Measurements from ENCODE around the gene VGLL4. TPM values are rescaled to one million over a fixed set of nuclear protein-coding genes. Genes with fewer than 3 reads are reported as not detected.

The VGLL4 gene
- total RNA-seq, 4 donors from 2014 or later = 79.3 to 144 (median 143) TPM

DNA sequence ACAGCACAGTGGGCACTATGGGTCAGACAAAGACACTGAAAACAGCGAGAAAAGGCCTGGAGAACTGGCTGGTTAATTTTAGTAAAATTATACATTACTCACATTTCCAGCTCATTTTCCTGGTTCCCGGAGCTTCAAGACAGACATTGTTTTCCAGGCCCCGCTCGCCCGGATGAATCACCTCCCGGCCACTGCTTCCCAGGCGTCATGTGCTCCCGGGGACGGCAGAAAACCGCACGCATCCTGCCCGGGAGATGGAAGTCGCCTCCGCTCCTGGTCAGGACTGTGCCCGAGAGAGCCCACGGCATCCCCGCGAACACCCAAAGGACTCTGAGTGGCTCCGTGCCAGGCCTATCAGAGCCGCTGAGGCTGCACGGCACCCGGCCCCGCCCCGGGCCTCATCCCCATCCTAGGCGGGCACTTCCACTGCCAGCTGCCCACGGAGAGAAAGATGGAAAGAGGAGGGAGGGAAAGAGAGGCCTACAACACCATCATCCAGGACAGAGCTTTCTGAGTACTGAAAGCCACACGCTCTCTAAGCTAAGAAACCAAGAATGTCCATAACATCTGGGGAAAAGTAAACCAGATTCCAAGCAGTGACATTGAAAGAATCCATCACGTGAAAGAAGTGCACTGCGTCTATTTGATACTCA lies 75.1 kb downstream of the VGLL4 start:
- H3K4me1 ChIP-seq = peaks cover 0 to 8% of the 10 kb centered on the region in 2 donors
- H3K27me3 ChIP-seq = no peaks in the 10 kb centered on the region
- no peaks in the 10 kb centered on the region for H3K36me3 ChIP-seq
- peak; percentile 79 to 82 for DNase-seq
- peak in 1 of 2 donors; percentile 25 for TF ChIP-seq POLR2A (IDR thresholded peaks at IDR 0.05)
- TF ChIP-seq, protein P1, sequence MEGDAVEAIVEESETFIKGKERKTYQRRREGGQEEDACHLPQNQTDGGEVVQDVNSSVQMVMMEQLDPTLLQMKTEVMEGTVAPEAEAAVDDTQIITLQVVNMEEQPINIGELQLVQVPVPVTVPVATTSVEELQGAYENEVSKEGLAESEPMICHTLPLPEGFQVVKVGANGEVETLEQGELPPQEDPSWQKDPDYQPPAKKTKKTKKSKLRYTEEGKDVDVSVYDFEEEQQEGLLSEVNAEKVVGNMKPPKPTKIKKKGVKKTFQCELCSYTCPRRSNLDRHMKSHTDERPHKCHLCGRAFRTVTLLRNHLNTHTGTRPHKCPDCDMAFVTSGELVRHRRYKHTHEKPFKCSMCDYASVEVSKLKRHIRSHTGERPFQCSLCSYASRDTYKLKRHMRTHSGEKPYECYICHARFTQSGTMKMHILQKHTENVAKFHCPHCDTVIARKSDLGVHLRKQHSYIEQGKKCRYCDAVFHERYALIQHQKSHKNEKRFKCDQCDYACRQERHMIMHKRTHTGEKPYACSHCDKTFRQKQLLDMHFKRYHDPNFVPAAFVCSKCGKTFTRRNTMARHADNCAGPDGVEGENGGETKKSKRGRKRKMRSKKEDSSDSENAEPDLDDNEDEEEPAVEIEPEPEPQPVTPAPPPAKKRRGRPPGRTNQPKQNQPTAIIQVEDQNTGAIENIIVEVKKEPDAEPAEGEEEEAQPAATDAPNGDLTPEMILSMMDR (IDR thresholded peaks at IDR 0.05) = no peak
- intact Hi-C loops (cut with DNase I; ENCODE audit: low total_unique reads) = no loop called here
- peak overlapping the region; percentile 90 to 91 for H3K27ac ChIP-seq
- no peaks in the 10 kb centered on the region for H3K9me3 ChIP-seq
- peak overlapping the region in 1 of 2 donors; percentile 25 for H3K4me3 ChIP-seq

DNA sequence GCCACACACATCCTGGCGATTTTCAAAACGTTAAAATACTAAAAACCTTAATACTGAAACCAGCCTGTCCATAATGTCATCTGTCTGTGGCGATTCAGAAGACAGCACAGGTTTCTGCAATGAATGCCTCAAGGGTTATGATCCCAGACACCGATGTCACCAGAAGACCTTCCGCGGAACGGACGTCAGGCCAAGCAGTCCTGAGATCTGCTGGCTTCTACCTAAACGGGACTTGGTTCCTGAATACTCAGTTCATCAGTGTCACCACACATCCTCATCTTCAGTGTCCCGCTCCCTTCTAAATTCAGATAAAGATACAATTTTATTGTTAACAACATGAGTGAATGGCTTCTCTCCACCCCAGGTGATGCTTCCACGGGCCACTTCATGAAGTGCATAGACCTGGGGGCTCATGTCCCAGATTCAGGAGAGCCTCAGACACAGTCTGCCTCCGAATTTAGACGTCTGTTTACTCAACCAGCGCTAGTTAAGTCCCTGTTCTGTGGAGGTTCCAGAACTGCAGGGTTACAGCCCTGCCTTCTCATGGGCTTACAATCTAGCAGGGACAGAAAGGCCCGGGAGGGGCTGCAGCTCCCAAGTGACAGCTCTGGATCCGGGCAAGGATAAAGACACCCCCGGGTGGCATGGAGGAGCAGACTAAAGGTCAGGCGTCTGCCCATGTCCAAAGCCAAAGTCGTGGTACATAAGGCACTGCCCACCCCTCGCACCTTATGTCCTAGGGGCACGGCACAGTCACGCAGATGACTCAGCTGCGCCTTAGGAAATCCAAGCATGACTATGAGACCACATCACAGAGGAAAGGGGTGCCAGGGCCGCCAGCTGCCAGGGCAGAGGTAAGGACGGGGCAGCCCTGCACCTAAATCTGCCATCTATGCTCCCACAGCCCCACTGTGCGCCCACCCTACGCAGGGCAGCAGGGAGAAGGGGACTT lies 75.9 kb downstream of the VGLL4 start:
- peak in 1 of 2 donors; percentile 50 for DNase-seq

DNA sequence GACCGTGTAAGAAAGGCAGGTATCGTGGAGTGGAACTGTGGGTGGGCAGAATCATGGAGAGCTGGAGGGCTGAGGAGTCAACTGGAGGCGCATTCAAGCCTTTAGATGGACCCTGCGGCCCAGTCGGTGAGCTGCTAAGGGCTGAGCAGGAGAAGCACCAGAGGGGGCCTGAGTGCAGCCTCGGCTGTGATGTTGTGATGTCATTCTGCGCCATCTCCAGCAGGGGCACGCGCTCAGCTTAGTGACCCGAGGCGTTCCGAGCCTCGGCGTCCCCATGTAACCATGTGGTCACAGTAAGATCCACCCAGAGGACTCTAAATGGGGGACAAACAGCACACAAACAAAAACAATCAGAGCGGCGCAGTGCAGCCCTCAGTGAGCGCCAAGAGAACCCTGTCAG lies 76.8 kb downstream of the VGLL4 start:
- no peak for TF ChIP-seq POLR2A (IDR thresholded peaks at IDR 0.05)
- TF ChIP-seq, protein P1 (IDR thresholded peaks at IDR 0.05) = no peak
- intact Hi-C loops (cut with DNase I; ENCODE audit: low total_unique reads) = no loop called here
- H3K9me3 ChIP-seq = no peaks in the 10 kb centered on the region
- H3K4me3 ChIP-seq = no peak overlapping the region
- no peaks in the 10 kb centered on the region for H3K27me3 ChIP-seq
- no peak for DNase-seq
- H3K4me1 ChIP-seq = peaks cover 0 to 8% of the 10 kb centered on the region in 2 donors
- peak overlapping the region in 1 of 2 donors; percentile 90 for H3K27ac ChIP-seq
- no peaks in the 10 kb centered on the region for H3K36me3 ChIP-seq

More for the DNA sequence above, 75.9 kb downstream of the VGLL4 start:
- Histone ChIP-seq H3K4me3 (peak overlapping the region in 1 of 2 donors; percentile 25), H3K36me3 (no peaks in the 10 kb centered on the region), H3K27me3 (no peaks in the 10 kb centered on the region), H3K27ac (peak overlapping the region; percentile 90 to 91), H3K9me3 (no peaks in the 10 kb centered on the region), H3K4me1 (peaks cover 0 to 8% of the 10 kb centered on the region in 2 donors)
- intact Hi-C loops (cut with DNase I; ENCODE audit: low total_unique reads) = no loop called here
- TF ChIP-seq, protein P1 (IDR thresholded peaks at IDR 0.05) = no peak

DNA sequence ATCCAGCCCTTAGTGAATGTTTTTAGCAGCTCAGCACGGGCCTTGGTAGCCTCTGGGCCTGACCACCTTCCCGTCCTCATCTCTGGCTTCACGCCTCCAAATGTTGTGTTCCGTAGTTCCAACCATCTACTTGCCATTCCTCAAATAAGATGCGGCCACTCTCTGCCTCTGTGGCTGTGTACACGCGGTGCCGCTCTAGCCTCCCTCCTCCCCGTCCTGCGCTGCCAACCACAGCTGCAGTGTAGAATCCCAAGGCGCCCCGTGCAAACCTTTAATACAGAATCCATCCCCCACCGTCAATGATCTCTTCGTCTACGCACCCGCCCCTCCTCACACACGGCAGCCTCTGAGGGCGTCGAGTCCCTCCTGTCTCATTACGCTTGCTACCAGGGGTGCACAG lies 77.2 kb downstream of the VGLL4 start:
- no peaks in the 10 kb centered on the region for H3K36me3 ChIP-seq
- no peak for DNase-seq
- no peak overlapping the region for H3K27ac ChIP-seq
- peaks cover 0 to 8% of the 10 kb centered on the region in 2 donors for H3K4me1 ChIP-seq
- H3K27me3 ChIP-seq = no peaks in the 10 kb centered on the region
- H3K9me3 ChIP-seq = no peaks in the 10 kb centered on the region
- no peak overlapping the region for H3K4me3 ChIP-seq
- no peak for TF ChIP-seq POLR2A (IDR thresholded peaks at IDR 0.05)
- TF ChIP-seq, protein P1 (IDR thresholded peaks at IDR 0.05) = no peak
- intact Hi-C loops (cut with DNase I; ENCODE audit: low total_unique reads) = no loop called here

DNA sequence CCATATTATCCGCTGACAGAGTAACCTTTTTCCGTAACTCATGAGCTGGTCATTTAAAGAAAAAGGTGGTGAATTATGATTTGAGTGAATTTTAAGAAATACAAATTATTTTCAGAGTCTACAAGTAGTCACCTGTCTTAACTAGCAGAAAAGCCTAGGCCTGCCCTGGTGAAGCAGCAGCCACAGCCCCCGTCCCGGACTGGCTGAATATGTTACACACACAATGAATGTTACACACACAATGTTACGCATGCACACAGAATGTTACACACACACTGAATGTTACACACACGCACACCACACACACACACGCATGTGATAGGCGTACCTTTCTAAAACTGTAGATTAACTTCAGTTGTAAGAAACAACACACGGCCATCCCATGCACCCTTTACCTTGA lies 77.8 kb downstream of the VGLL4 start:
- Histone ChIP-seq H3K4me1 (peaks cover 0 to 8% of the 10 kb centered on the region in 2 donors), H3K9me3 (no peaks in the 10 kb centered on the region), H3K4me3 (no peak overlapping the region), H3K36me3 (no peaks in the 10 kb centered on the region), H3K27ac (peak overlapping the region in 1 of 2 donors; percentile 11), H3K27me3 (no peaks in the 10 kb centered on the region)
- no peak for DNase-seq
- TF ChIP-seq POLR2A (IDR thresholded peaks at IDR 0.05) = no peak
- TF ChIP-seq, protein P1 (IDR thresholded peaks at IDR 0.05) = no peak
- intact Hi-C loops (cut with DNase I; ENCODE audit: low total_unique reads) = no loop called here
